HCT116 (cell line): Measurements from ENCODE around the gene PAX5. TPM values are rescaled to one million over a fixed set of nuclear protein-coding genes. Genes with fewer than 3 reads are reported as not detected.

ENCODE experiments used
- ATAC-seq: fragments of 200-7000 bp; cut with Tn5 transposase; 2 replicates; pipeline ENCODE4 v1.9.1; 2020; ENCODE audit warnings: mild to moderate bottlenecking, moderate library complexity
- BruUV-seq: library from RNA; stranded (reverse); fragments of 400-500 nt; replicated peaks from 2 replicates; lab custom pipeline; 2021; lab: Mats Ljungman, UMichigan
- CTCF ChIA-PET: fragments of 300-600 bp; sonication (Branson Sonifier 250); formaldehyde crosslinking; loops from one replicate; lab custom pipeline; 2021; ENCODE audit warnings: antibody characterized with exemption; lab: Charles Lee
- POLR2A ChIA-PET: fragments of 300-600, 350-600 bp; sonication (Branson Sonifier 250); formaldehyde crosslinking; loops from one replicate; lab custom pipeline; 2021; ENCODE audit warnings: antibody characterized with exemption; lab: Charles Lee
- RAD21 ChIA-PET, 2 experiments: fragments of 300-600 bp; sonication (Branson Sonifier 250); formaldehyde crosslinking; loops; one replicate each; lab custom pipeline; 2023; ENCODE audit warnings: low total read pairs in 2 of 2; ENCODE audit not compliant: uncharacterized antibody in 2 of 2, unreplicated experiment in 2 of 2, low non-redundant PET in 1 of 2; lab: Charles Lee
- DNase-seq: peaks from one replicate; pipeline ENCODE4 v3.0.0-alpha.2; 2010; ENCODE audit warnings: low read depth, low spot score
- H2AFZ ChIP-seq: fragments of 200-600 bp; shearing (Covaris generic), sonication (generic); 2 replicates; pipeline ENCODE4 v1.6.1; 2017; ENCODE audit warnings: low read depth, mixed run types, mixed read lengths, antibody characterized with exemption, low read length; ENCODE audit not compliant: poor library complexity, severe bottlenecking
- H3K27ac ChIP-seq: 2 replicates; pipeline ENCODE4 v1.5.1; 2012; ENCODE audit warnings: low read depth, low read length
- H3K27me3 ChIP-seq: fragments of 200-600 bp; sonication (generic); 2 replicates; pipeline ENCODE4 v1.6.1; 2016; ENCODE audit warnings: mixed run types, low read length, mixed read lengths; ENCODE audit not compliant: insufficient read depth
- H3K36me3 ChIP-seq, 2 experiments: fragments of 200-500 bp in 1 of 2; fragments of 200-600 bp in 1 of 2; sonication (Bioruptor generic) in 1 of 2; sonication (generic) in 1 of 2; 2 replicates each; pipeline versions ENCODE4 v1.5.1 to v1.6.1; 2014 to 2016; ENCODE audit warnings: low read length in 2 of 2, inconsistent platforms in 1 of 2, mixed read lengths in 1 of 2, mixed run types in 1 of 2; ENCODE audit not compliant: insufficient read depth in 2 of 2, control insufficient read depth in 1 of 2
- H3K4me1 ChIP-seq, 2 experiments: fragments of 200-600 bp in 1 of 2; sonication (generic) in 1 of 2; 2 replicates each; pipeline versions ENCODE4 v1.5.1 to v1.6.1; 2012 to 2017; ENCODE audit warnings: low read length in 2 of 2, inconsistent platforms in 1 of 2, mild to moderate bottlenecking in 1 of 2, mixed read lengths in 1 of 2, mixed run types in 1 of 2, moderate library complexity in 1 of 2; ENCODE audit not compliant: insufficient read depth in 2 of 2, control insufficient read depth in 1 of 2
- H3K4me2 ChIP-seq: fragments of 200-600 bp; sonication (generic); 2 replicates; pipeline ENCODE4 v1.6.1; 2017; ENCODE audit warnings: mixed run types, low read length, mixed read lengths
- H3K4me3 ChIP-seq, 2 experiments: fragments of 200-600 bp in 1 of 2; sonication (generic) in 1 of 2; replicated peaks in 1 of 2; 2 replicates each; pipeline ENCODE4 v1.5.1; 2011 to 2016; ENCODE audit warnings: low read length in 2 of 2, control low read depth in 1 of 2, low read depth in 1 of 2, mild to moderate bottlenecking in 1 of 2, mixed read lengths in 1 of 2, mixed run types in 1 of 2
- H3K79me2 ChIP-seq: fragments of 200-600 bp; sonication (generic); 2 replicates; pipeline ENCODE4 v1.6.1; 2017; ENCODE audit warnings: mild to moderate bottlenecking, mixed run types, low read length, moderate library complexity, mixed read lengths; ENCODE audit not compliant: insufficient read depth
- H3K9ac ChIP-seq: fragments of 200-600 bp; sonication (generic); 2 replicates; pipeline ENCODE4 v1.6.1; 2016; ENCODE audit warnings: low read length, mixed read lengths
- H3K9me2 ChIP-seq: fragments of 200-600 bp; sonication (generic), shearing (Covaris generic); 2 replicates; pipeline ENCODE4 v1.6.1; 2017; ENCODE audit warnings: mixed run types, mild to moderate bottlenecking, moderate library complexity; ENCODE audit not compliant: insufficient read depth
- H3K9me3 ChIP-seq, 2 experiments: fragments of 200-500 bp in 1 of 2; fragments of 200-600 bp in 1 of 2; sonication (Bioruptor generic) in 1 of 2; sonication (generic) in 1 of 2; 2 replicates each; pipeline ENCODE4 v1.6.1; 2014 to 2017; ENCODE audit warnings: low read length in 2 of 2, mixed read lengths in 2 of 2, inconsistent platforms in 1 of 2, low read depth in 1 of 2, mild to moderate bottlenecking in 1 of 2, mixed run types in 1 of 2, moderate library complexity in 1 of 2; ENCODE audit not compliant: control insufficient read depth in 1 of 2, insufficient read depth in 1 of 2
- H4K20me1 ChIP-seq: fragments of 200-600 bp; sonication (generic), shearing (Covaris generic); 2 replicates; pipeline ENCODE4 v1.6.1; 2017; ENCODE audit warnings: mixed run types, mild to moderate bottlenecking, moderate library complexity; ENCODE audit not compliant: insufficient read depth
- CEBPB ChIP-seq: IDR thresholded peaks from 2 replicates; pipeline ENCODE4 v1.6.1; 2012; ENCODE audit warnings: low read depth
- EGR1 ChIP-seq: IDR thresholded peaks from 2 replicates; pipeline ENCODE4 v1.6.1; 2012; ENCODE audit warnings: low read depth
- ELF1 ChIP-seq: IDR thresholded peaks from 2 replicates; pipeline ENCODE4 v1.6.1; 2012; ENCODE audit warnings: low read depth, borderline replicate concordance
- EZH2 ChIP-seq: fragments of 200-600 bp; sonication (generic); IDR thresholded peaks from 2 replicates; pipeline ENCODE4 v1.6.1; 2017; ENCODE audit warnings: antibody characterized with exemption, mixed run types
- FOSL1 ChIP-seq: IDR thresholded peaks from 2 replicates; pipeline ENCODE4 v1.6.1; 2012; ENCODE audit warnings: low read depth
- POLR2A ChIP-seq: IDR thresholded peaks from 2 replicates; pipeline ENCODE4 v1.7.0; 2011; ENCODE audit warnings: borderline replicate concordance; ENCODE audit not compliant: insufficient read depth, insufficient read length; ENCODE audit errors: extremely low read depth
- RAD21 ChIP-seq: IDR thresholded peaks from 2 replicates; pipeline ENCODE4 v1.6.1; 2012; ENCODE audit warnings: low read depth, mild to moderate bottlenecking
- SP1 ChIP-seq: IDR thresholded peaks from 2 replicates; pipeline ENCODE4 v1.6.1; 2012; ENCODE audit warnings: low read depth
- SRF ChIP-seq: IDR thresholded peaks from 2 replicates; pipeline ENCODE4 v1.6.1; 2012; ENCODE audit warnings: low read depth
- ZNF274 ChIP-seq: fragments of 200-500 bp; sonication (Bioruptor generic); IDR thresholded peaks from 2 replicates; pipeline ENCODE4 v1.6.1; 2014; ENCODE audit warnings: mild to moderate bottlenecking, low read depth, low read length, inconsistent platforms
- intact Hi-C: fragments of 100-400 bp; cut with micrococcal nuclease; formaldehyde crosslinking; loops from 2 replicates; pipeline ENCODE4 v1.10.0; 2022
- total RNA-seq: library from RNA; stranded (reverse); gene quantifications from one replicate; pipeline ENCODE4 v1.2.1, GENCODE V29; 2021; ENCODE audit not compliant: unreplicated experiment
- TF ChIP-seq, protein P1 (sequence below): IDR thresholded peaks from 2 replicates; pipeline ENCODE4 v1.6.1; 2012; ENCODE audit warnings: low read depth
- TF ChIP-seq, protein P2 (sequence below): IDR thresholded peaks from 2 replicates; pipeline ENCODE4 v1.6.1; 2011; ENCODE audit warnings: mild to moderate bottlenecking, low read length, moderate library complexity; ENCODE audit not compliant: insufficient replicate concordance; ENCODE audit errors: extremely low read depth

The PAX5 gene
- total RNA-seq, 1 experiment from 2014 or later, result 0.17 TPM

GRCh38 chr9:36894695-36895310 is 139.3 kb downstream of the PAX5 start:
- no peak for ATAC-seq
- peaks cover 79% of the 10 kb centered on the region for H3K27me3 ChIP-seq
- TF ChIP-seq ELF1, result no peak
- no peaks in the 10 kb centered on the region for H3K79me2 ChIP-seq
- no TSS peak for BruUV-seq
- no peaks in the 10 kb centered on the region for H3K4me1 ChIP-seq
- H3K36me3 ChIP-seq, result no peaks in the 10 kb centered on the region
- RAD21 ChIA-PET, result no interaction called here
- POLR2A ChIA-PET, result no interaction called here
- H3K4me2 ChIP-seq, result no peak overlapping the region
- H3K27ac ChIP-seq, result no peak overlapping the region
- H2AFZ ChIP-seq, result no peak overlapping the region
- no peak overlapping the region for H3K4me3 ChIP-seq
- H3K9ac ChIP-seq, result no peak overlapping the region
- H3K9me3 ChIP-seq, result no peaks in the 10 kb centered on the region
- H3K9me2 ChIP-seq, result no peaks in the 10 kb centered on the region
- CTCF ChIA-PET, result no interaction called here
- no peaks in the 10 kb centered on the region for H4K20me1 ChIP-seq
- DNase-seq, result no peak
- intact Hi-C loops, result no loop called here

DNA sequence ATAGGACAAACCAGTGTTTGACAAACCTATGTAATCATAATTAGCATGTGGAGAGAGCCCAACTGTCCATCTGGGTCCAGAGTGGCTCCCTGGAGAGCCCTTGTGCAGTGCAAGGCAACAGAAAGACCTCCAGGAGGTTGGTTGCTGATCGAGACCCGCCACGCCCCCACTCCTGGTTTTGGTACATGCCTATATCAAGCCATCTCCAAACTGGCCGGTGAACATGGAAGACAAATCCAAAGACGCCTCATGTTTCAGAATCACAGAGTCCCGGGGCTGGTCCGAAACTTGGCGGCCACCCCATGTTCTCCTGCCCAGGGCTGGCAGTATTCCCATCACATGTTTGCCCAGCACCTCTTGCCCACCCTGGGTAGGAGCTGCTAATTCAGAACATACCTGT is 140.2 kb downstream of the PAX5 start:
- CTCF ChIA-PET, result no interaction called here
- no peaks in the 10 kb centered on the region for H4K20me1 ChIP-seq
- intact Hi-C loops, result no loop called here
- TF ChIP-seq, protein P1, sequence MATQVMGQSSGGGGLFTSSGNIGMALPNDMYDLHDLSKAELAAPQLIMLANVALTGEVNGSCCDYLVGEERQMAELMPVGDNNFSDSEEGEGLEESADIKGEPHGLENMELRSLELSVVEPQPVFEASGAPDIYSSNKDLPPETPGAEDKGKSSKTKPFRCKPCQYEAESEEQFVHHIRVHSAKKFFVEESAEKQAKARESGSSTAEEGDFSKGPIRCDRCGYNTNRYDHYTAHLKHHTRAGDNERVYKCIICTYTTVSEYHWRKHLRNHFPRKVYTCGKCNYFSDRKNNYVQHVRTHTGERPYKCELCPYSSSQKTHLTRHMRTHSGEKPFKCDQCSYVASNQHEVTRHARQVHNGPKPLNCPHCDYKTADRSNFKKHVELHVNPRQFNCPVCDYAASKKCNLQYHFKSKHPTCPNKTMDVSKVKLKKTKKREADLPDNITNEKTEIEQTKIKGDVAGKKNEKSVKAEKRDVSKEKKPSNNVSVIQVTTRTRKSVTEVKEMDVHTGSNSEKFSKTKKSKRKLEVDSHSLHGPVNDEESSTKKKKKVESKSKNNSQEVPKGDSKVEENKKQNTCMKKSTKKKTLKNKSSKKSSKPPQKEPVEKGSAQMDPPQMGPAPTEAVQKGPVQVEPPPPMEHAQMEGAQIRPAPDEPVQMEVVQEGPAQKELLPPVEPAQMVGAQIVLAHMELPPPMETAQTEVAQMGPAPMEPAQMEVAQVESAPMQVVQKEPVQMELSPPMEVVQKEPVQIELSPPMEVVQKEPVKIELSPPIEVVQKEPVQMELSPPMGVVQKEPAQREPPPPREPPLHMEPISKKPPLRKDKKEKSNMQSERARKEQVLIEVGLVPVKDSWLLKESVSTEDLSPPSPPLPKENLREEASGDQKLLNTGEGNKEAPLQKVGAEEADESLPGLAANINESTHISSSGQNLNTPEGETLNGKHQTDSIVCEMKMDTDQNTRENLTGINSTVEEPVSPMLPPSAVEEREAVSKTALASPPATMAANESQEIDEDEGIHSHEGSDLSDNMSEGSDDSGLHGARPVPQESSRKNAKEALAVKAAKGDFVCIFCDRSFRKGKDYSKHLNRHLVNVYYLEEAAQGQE, result no peak
- no peak for TF ChIP-seq FOSL1
- TF ChIP-seq SRF, result no peak
- TF ChIP-seq RAD21, result no peak
- TF ChIP-seq EGR1, result no peak
- TF ChIP-seq ZNF274, result no peak
- TF ChIP-seq EZH2, result no peak
- TF ChIP-seq, protein P2, sequence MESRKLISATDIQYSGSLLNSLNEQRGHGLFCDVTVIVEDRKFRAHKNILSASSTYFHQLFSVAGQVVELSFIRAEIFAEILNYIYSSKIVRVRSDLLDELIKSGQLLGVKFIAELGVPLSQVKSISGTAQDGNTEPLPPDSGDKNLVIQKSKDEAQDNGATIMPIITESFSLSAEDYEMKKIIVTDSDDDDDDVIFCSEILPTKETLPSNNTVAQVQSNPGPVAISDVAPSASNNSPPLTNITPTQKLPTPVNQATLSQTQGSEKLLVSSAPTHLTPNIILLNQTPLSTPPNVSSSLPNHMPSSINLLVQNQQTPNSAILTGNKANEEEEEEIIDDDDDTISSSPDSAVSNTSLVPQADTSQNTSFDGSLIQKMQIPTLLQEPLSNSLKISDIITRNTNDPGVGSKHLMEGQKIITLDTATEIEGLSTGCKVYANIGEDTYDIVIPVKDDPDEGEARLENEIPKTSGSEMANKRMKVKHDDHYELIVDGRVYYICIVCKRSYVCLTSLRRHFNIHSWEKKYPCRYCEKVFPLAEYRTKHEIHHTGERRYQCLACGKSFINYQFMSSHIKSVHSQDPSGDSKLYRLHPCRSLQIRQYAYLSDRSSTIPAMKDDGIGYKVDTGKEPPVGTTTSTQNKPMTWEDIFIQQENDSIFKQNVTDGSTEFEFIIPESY, result no peak
- TF ChIP-seq ELF1, result no peak
- TF ChIP-seq CEBPB, result no peak
- TF ChIP-seq SP1, result no peak
- no peak for TF ChIP-seq POLR2A
- no peak for ATAC-seq
- H3K27me3 ChIP-seq, result peaks cover 76% of the 10 kb centered on the region
- no peak overlapping the region for H2AFZ ChIP-seq
- H3K36me3 ChIP-seq, result no peaks in the 10 kb centered on the region
- no peak for DNase-seq
- no peak overlapping the region for H3K4me3 ChIP-seq
- no TSS peak for BruUV-seq
- H3K9ac ChIP-seq, result no peak overlapping the region
- RAD21 ChIA-PET, result no interaction called here
- H3K79me2 ChIP-seq, result no peaks in the 10 kb centered on the region
- H3K4me2 ChIP-seq, result no peak overlapping the region
- POLR2A ChIA-PET, result no interaction called here
- no peaks in the 10 kb centered on the region for H3K9me2 ChIP-seq
- H3K9me3 ChIP-seq, result no peaks in the 10 kb centered on the region
- H3K4me1 ChIP-seq, result no peaks in the 10 kb centered on the region
- no peak overlapping the region for H3K27ac ChIP-seq
